Astrocyte of the cerebellum (primary cell): ENCODE measurements around the gene GRID1.
"Not testable (repeated sequence)": the region's sequence is repeated elsewhere in the genome, so short reads cannot be mapped to it uniquely, and the experiment has no call there.

Experiments
- DNase-seq: peaks from one replicate; pipeline ENCODE4 v3.0.0-alpha.2; 2011; ENCODE audit warnings: low read depth
- H3K4me3 ChIP-seq: 2 replicates; pipeline ENCODE4 v1.5.1; 2011; ENCODE audit warnings: mild to moderate bottlenecking, low read depth, low read length, moderate library complexity
- in situ Hi-C: cut with HindIII; loops from 2 replicates; pipeline ENCODE4 v1.10.0; 2017; ENCODE audit warnings: low sequenced_read_pairs
- TF ChIP-seq, protein P1 (sequence below): IDR thresholded peaks from 2 replicates; pipeline ENCODE4 v1.5.1; 2012; ENCODE audit warnings: low read length, low read depth, moderate library complexity, mild to moderate bottlenecking; ENCODE audit errors: missing control alignments

Gene GRID1

DNA sequence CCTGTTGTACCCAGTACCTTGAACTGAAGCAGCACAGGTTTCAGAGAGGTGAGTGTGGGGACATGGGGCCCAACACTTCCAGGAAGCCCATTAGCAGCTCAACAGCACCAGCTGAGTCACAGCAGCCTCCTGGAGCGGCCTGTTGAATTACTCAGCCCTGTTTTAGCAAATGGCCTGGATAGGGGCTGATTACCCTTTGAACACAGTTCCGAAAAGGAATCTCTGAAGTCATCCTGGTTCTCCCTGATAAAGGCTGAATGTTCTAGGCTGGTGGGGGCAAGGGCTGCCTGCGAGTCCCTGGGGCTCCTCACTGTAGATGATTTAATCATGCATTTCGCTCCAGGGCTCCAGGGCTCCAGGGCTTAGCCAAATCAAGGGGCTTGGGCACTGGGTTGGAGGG, 287.5 kb downstream of the GRID1 start:
- in situ Hi-C loops = no loop called here
- no peak overlapping the region for H3K4me3 ChIP-seq
- TF ChIP-seq, protein P1, sequence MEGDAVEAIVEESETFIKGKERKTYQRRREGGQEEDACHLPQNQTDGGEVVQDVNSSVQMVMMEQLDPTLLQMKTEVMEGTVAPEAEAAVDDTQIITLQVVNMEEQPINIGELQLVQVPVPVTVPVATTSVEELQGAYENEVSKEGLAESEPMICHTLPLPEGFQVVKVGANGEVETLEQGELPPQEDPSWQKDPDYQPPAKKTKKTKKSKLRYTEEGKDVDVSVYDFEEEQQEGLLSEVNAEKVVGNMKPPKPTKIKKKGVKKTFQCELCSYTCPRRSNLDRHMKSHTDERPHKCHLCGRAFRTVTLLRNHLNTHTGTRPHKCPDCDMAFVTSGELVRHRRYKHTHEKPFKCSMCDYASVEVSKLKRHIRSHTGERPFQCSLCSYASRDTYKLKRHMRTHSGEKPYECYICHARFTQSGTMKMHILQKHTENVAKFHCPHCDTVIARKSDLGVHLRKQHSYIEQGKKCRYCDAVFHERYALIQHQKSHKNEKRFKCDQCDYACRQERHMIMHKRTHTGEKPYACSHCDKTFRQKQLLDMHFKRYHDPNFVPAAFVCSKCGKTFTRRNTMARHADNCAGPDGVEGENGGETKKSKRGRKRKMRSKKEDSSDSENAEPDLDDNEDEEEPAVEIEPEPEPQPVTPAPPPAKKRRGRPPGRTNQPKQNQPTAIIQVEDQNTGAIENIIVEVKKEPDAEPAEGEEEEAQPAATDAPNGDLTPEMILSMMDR = no peak
- DNase-seq = no peak

DNA sequence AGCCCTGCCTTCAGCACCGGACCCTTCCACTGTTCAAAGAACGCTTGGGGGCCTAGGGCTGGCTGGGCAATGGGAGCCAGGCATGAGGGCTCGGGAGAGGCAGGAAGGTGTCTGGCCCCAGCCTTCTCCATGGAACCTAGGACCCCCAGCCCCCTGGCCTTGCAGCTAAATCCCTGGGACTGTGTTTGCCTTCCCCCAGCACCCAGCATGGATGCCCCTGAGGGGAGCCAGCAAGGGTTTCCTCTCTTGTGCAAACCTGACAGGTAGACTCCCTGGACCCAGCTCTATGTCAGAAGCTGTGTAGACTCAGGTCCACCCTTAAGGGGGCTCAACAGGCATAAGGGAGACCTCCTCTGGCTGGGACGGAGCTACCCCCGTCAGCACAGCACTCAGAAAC, 288.0 kb downstream of the GRID1 start:
- H3K4me3 ChIP-seq = no peak overlapping the region
- TF ChIP-seq, protein P1 = no peak
- in situ Hi-C loops = no loop called here
- no peak for DNase-seq

DNA sequence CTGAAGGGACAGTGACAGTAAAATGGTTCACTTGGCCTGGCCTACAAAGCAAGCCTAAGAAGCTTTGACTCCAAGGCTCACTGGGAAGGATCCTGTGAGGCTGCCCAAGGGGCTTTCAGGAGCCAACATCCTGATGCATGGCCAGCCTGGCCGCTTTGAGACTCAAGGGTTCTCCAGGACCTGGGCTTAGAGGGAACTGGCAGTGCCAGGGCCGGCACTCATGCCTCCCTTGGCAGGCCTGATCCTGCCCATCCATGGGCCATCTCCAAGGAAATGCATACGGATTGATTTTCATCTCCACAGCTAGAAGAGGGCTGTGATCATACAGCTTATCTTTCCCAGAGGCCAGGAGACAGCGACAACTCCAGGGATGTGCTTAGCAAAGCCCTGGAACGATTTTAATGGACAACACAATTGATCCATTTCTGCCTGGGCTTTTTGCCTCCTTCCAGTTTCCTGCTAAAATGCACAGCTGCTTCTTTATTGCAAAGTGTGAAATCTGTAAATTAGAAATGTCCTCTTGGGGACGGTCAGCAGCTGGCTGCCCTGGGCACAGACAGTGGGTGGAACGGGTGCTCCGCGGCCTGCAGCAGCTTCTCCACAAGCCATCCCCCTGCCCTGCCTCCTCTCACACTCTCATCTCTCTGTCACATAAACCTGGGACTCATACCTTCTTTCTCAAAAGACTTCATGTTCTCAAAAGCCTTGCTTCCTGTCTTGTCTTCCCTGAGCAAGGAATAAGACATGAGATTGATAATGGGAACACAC, 288.5 kb downstream of the GRID1 start:
- TF ChIP-seq, protein P1 = no peak
- in situ Hi-C loops = no loop called here
- no peak for DNase-seq
- no peak overlapping the region for H3K4me3 ChIP-seq

DNA sequence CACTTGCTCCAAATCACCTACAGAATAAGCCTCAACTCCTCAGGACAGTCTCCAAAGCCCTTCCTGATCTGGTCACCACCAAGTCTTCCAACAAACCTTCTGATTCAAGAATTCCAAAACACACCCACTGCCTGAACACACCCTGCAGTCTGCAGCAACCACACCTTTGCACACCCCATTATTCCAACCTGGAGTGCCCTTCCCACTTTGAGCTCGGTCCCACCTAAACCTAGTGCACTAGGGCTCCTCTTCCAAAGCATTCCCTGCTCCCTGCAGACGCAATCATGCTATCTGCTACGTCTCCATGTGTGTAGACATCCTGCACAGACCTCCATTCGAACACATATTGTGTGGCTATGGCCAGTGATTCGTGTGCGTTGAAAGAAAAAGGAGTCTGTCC, 289.3 kb downstream of the GRID1 start:
- TF ChIP-seq, protein P1 = no peak
- in situ Hi-C loops = no loop called here
- no peak for DNase-seq
- no peak overlapping the region for H3K4me3 ChIP-seq

DNA sequence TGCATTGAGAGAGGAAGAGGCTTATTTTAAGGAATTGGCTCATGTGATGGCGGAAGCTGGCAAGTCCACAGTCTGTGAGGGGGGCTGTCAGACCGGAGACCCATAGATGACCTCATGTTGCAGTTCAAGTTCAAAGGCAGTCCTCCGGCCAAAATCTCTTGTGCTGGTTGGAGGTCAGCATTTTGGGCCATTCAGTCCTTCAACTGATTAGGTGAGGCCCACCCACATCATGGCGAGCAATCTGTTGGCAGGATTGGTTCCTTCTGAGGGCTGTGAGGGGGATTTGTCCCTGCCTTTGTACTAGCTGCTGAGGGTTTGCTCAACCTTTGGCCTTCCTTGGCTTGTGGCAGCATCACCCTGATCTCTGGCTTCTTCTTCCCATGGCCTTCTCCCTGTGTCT, 290.1 kb downstream of the GRID1 start:
- in situ Hi-C loops, H3K4me3 ChIP-seq, DNase-seq: not testable (repeated sequence)

DNA sequence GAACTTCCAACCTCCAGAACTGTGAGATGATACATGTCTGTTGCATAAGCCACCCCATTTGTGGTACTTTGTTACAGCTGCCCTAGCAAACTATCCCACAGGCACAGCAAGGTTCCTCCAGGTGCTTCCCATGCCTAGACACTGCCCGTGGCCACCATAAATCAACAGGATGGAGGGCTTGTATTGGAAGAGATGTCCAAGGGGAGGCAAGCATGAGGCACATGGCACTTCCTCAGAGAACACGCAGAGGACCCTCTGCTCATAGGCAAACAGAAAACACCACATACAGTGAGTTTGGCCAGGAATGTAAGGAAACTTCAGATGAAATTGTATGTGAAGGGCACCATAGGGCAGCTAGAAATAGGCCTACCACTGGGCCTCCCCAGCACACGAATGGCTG, 291.1 kb downstream of the GRID1 start:
- H3K4me3 ChIP-seq = no peak overlapping the region
- DNase-seq = no peak
- in situ Hi-C loops = no loop called here
- TF ChIP-seq, protein P1 = no peak

DNA sequence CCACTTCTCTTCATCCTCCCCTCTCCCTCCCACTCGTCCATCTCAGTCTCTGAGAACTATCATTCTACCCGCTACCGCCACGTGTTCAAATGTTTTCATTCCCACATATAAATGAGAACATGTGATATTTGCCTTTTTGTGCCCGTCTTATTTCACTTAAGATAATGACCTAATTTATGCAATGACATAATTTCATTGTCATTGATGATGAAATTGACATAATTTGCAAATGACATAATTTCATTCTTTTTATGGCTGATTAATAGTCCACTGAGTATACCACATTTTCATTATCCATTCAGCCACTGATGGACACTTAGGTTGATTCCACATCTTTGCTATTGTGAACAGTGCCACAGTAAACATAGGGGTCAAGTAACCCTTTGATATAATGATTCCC, 292.3 kb downstream of the GRID1 start:
- TF ChIP-seq, protein P1 = no peak
- in situ Hi-C loops = no loop called here
- H3K4me3 ChIP-seq = no peak overlapping the region
- no peak for DNase-seq
